Neural cell (in vitro differentiated cells): ENCODE results near the gene MMAB. TPM values are rescaled to one million over a fixed set of nuclear protein-coding genes. Genes with fewer than 3 reads are reported as not detected.

ENCODE experiments used
- H2AFZ ChIP-seq: fragments of 200-600, 300-800 bp; sonication (generic), shearing (Covaris generic); 2 replicates; pipeline ENCODE4 v1.6.0; 2014; ENCODE audit warnings: low read depth, mild to moderate bottlenecking, antibody characterized with exemption, low read length, moderate library complexity
- H3F3A ChIP-seq: fragments of 200-600 bp; shearing (Covaris generic); 2 replicates; pipeline ENCODE4 v1.6.1; 2016; ENCODE audit warnings: mild to moderate bottlenecking, moderate library complexity, mixed read lengths, antibody characterized with exemption, low read length; ENCODE audit not compliant: insufficient read depth, poor library complexity, severe bottlenecking
- H3K27ac ChIP-seq: fragments of 200-600, 300-800 bp; sonication (generic), shearing (Covaris generic); 2 replicates; pipeline ENCODE4 v1.5.1; 2014; ENCODE audit warnings: mild to moderate bottlenecking, low read length, moderate library complexity
- H3K27me3 ChIP-seq: fragments of 300-800, 200-600 bp; sonication (generic), shearing (Covaris generic); 2 replicates; pipeline ENCODE4 v1.6.0; 2014; ENCODE audit warnings: mild to moderate bottlenecking, low read depth, low read length, moderate library complexity; ENCODE audit not compliant: insufficient read depth
- H3K36me3 ChIP-seq: fragments of 300-800, 200-600 bp; sonication (generic), shearing (Covaris generic); 2 replicates; pipeline ENCODE4 v1.5.1; 2014; ENCODE audit warnings: mild to moderate bottlenecking, antibody characterized with exemption, low read length, moderate library complexity; ENCODE audit not compliant: insufficient read depth
- H3K4me2 ChIP-seq: fragments of 300-800, 200-600 bp; sonication (generic), shearing (Covaris generic); 2 replicates; pipeline ENCODE4 v1.6.0; 2014; ENCODE audit warnings: mild to moderate bottlenecking, low read length
- H3K4me3 ChIP-seq: fragments of 300-800, 200-600 bp; sonication (generic), shearing (Covaris generic); 2 replicates; pipeline ENCODE4 v1.5.1; 2014; ENCODE audit warnings: mild to moderate bottlenecking, low read length, moderate library complexity
- H3K79me2 ChIP-seq: fragments of 200-600 bp; shearing (Covaris generic); replicated peaks from 2 replicates; pipeline ENCODE4 v1.6.0; 2014; ENCODE audit warnings: mild to moderate bottlenecking, low read length, moderate library complexity; ENCODE audit not compliant: insufficient read depth
- H3K9ac ChIP-seq: fragments of 300-800, 200-600 bp; sonication (generic), shearing (Covaris generic); 2 replicates; pipeline ENCODE4 v1.6.1; 2016; ENCODE audit warnings: mild to moderate bottlenecking, low read length, mixed read lengths
- H3K9me2 ChIP-seq: fragments of 200-600 bp; shearing (Covaris generic); 2 replicates; pipeline ENCODE4 v1.6.1; 2016; ENCODE audit warnings: mild to moderate bottlenecking, low read length, mixed read lengths; ENCODE audit not compliant: insufficient read depth
- H3K9me3 ChIP-seq: fragments of 200-600, 300-800 bp; sonication (generic), shearing (Covaris generic); 2 replicates; pipeline ENCODE4 v1.6.1; 2016; ENCODE audit warnings: mild to moderate bottlenecking, mixed run types, low read length, moderate library complexity, mixed read lengths
- H4K20me1 ChIP-seq: fragments of 200-600 bp; shearing (Covaris generic); 2 replicates; pipeline ENCODE4 v1.6.1; 2016; ENCODE audit warnings: mild to moderate bottlenecking, mixed run types; ENCODE audit not compliant: insufficient read depth
- EP300 ChIP-seq: fragments of 450-650 bp; conservative IDR thresholded peaks from 2 replicates; pipeline ENCODE4 v1.6.1; 2014; ENCODE audit warnings: antibody characterized with exemption, mild to moderate bottlenecking, moderate library complexity; ENCODE audit not compliant: poor library complexity, severe bottlenecking
- EZH2 ChIP-seq: fragments of 200-600, 300-800 bp; shearing (Covaris generic), sonication (generic); IDR thresholded peaks from 2 replicates; pipeline ENCODE4 v1.6.1; 2014; ENCODE audit warnings: antibody characterized with exemption, low read length, borderline replicate concordance, mild to moderate bottlenecking; ENCODE audit not compliant: insufficient read depth, poor library complexity, severe bottlenecking
- MXI1 ChIP-seq: fragments of 450-650 bp; conservative IDR thresholded peaks from 2 replicates; pipeline ENCODE4 v1.6.1; 2014; ENCODE audit warnings: antibody characterized with exemption, mild to moderate bottlenecking; ENCODE audit not compliant: poor library complexity, severe bottlenecking
- POLR2AphosphoS5 ChIP-seq: IDR thresholded peaks from 2 replicates; pipeline ENCODE4 v1.6.1; 2012
- RAD21 ChIP-seq: fragments of 450-650 bp; conservative IDR thresholded peaks from 2 replicates; pipeline ENCODE4 v1.6.1; 2014; ENCODE audit warnings: antibody characterized with exemption, mild to moderate bottlenecking, moderate library complexity
- SMC3 ChIP-seq: fragments of 450-650 bp; conservative IDR thresholded peaks from 2 replicates; pipeline ENCODE4 v1.6.1; 2014; ENCODE audit warnings: antibody characterized with exemption, mild to moderate bottlenecking, moderate library complexity; ENCODE audit not compliant: poor library complexity
- TAF1 ChIP-seq: IDR thresholded peaks from 2 replicates; pipeline ENCODE4 v1.6.1; 2012; ENCODE audit warnings: low read depth
- polyA plus RNA-seq: library from polyadenylated mRNA; depleted of rRNA; stranded (reverse); fragments of >200 nt; gene quantifications from 2 replicates; pipeline ENCODE4 v1.2.3, GENCODE V29; 2014
- TF ChIP-seq, protein P1 (sequence below): IDR thresholded peaks from 2 replicates; pipeline ENCODE4 v1.6.1; 2012; ENCODE audit warnings: borderline replicate concordance
- TF ChIP-seq, protein P2 (sequence below): fragments of 450-650 bp; IDR thresholded peaks from 2 replicates; pipeline ENCODE4 v1.5.1; 2014; ENCODE audit warnings: antibody characterized with exemption, mild to moderate bottlenecking, moderate library complexity; ENCODE audit not compliant: poor library complexity, severe bottlenecking

MMAB gene
- polyA plus RNA-seq, 1 donor from 2014 or later, result 52.6 TPM

DNA sequence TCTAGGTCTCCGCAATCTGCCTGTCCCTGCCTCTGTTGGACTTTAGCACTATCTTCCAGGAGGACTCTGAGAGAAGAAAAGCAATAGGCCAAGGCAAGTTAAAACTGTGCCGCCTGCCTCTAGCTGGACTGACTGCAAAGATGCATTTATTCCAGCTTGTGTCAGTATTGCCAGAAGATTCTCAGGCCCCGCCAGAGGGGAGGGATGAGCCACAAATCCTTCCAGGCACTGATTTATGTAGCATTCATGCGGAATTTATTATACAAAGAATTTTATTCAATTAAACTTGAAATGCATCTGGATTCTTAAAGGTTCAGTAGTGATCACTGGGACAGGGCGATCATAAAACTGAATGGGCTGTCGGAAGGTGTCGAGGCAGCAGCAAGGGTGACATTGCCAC lies 19.8 kb downstream of the MMAB start:
- H3K4me3 ChIP-seq, result no peak overlapping the region
- no peak overlapping the region for H3K9ac ChIP-seq
- H3K9me3 ChIP-seq, result no peaks in the 10 kb centered on the region
- no peak overlapping the region for H2AFZ ChIP-seq
- no peaks in the 10 kb centered on the region for H3K36me3 ChIP-seq
- H4K20me1 ChIP-seq, result no peaks in the 10 kb centered on the region
- TF ChIP-seq, protein P1, sequence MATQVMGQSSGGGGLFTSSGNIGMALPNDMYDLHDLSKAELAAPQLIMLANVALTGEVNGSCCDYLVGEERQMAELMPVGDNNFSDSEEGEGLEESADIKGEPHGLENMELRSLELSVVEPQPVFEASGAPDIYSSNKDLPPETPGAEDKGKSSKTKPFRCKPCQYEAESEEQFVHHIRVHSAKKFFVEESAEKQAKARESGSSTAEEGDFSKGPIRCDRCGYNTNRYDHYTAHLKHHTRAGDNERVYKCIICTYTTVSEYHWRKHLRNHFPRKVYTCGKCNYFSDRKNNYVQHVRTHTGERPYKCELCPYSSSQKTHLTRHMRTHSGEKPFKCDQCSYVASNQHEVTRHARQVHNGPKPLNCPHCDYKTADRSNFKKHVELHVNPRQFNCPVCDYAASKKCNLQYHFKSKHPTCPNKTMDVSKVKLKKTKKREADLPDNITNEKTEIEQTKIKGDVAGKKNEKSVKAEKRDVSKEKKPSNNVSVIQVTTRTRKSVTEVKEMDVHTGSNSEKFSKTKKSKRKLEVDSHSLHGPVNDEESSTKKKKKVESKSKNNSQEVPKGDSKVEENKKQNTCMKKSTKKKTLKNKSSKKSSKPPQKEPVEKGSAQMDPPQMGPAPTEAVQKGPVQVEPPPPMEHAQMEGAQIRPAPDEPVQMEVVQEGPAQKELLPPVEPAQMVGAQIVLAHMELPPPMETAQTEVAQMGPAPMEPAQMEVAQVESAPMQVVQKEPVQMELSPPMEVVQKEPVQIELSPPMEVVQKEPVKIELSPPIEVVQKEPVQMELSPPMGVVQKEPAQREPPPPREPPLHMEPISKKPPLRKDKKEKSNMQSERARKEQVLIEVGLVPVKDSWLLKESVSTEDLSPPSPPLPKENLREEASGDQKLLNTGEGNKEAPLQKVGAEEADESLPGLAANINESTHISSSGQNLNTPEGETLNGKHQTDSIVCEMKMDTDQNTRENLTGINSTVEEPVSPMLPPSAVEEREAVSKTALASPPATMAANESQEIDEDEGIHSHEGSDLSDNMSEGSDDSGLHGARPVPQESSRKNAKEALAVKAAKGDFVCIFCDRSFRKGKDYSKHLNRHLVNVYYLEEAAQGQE, result no peak
- TF ChIP-seq RAD21 (no peak), SMC3 (no peak), MXI1 (no peak), EP300 (no peak), POLR2AphosphoS5 (no peak)
- no peak overlapping the region for H3K27ac ChIP-seq
- H3K27me3 ChIP-seq, result no peaks in the 10 kb centered on the region
- no peak overlapping the region for H3K4me2 ChIP-seq
- no peaks in the 10 kb centered on the region for H3K79me2 ChIP-seq
- H3F3A ChIP-seq, result no peaks in the 10 kb centered on the region
- no peaks in the 10 kb centered on the region for H3K9me2 ChIP-seq

DNA sequence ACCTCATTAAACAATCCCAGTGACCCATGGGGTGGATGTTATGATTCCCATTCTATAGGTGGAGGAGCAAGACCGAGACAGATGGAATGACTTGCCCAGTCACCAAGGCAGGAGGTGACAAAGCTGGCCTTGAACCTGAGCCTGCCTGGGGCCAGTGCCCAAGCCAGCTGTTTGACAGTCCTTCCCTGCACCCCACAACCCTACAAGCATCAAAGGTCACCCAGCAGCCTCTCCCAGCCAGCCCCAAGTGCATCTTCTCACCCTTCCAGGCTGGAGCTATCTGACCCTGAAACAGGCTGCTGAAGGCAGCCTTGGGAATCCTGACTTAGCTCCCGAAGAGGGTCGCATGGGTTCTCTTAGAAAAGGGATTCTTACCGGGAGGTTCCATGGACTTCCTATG lies 20.3 kb downstream of the MMAB start:
- no peak overlapping the region for H2AFZ ChIP-seq
- no peak for TF ChIP-seq TAF1
- TF ChIP-seq, protein P2, sequence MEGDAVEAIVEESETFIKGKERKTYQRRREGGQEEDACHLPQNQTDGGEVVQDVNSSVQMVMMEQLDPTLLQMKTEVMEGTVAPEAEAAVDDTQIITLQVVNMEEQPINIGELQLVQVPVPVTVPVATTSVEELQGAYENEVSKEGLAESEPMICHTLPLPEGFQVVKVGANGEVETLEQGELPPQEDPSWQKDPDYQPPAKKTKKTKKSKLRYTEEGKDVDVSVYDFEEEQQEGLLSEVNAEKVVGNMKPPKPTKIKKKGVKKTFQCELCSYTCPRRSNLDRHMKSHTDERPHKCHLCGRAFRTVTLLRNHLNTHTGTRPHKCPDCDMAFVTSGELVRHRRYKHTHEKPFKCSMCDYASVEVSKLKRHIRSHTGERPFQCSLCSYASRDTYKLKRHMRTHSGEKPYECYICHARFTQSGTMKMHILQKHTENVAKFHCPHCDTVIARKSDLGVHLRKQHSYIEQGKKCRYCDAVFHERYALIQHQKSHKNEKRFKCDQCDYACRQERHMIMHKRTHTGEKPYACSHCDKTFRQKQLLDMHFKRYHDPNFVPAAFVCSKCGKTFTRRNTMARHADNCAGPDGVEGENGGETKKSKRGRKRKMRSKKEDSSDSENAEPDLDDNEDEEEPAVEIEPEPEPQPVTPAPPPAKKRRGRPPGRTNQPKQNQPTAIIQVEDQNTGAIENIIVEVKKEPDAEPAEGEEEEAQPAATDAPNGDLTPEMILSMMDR, result no peak
- TF ChIP-seq MXI1, result no peak
- TF ChIP-seq POLR2AphosphoS5, result no peak
- no peak for TF ChIP-seq EZH2
- TF ChIP-seq, protein P1, result no peak
- no peak for TF ChIP-seq SMC3
- TF ChIP-seq EP300, result no peak
- TF ChIP-seq RAD21, result no peak
- H3K9me3 ChIP-seq, result no peaks in the 10 kb centered on the region
- H3F3A ChIP-seq, result no peaks in the 10 kb centered on the region
- no peak overlapping the region for H3K9ac ChIP-seq
- H3K4me2 ChIP-seq, result no peak overlapping the region
- no peak overlapping the region for H3K4me3 ChIP-seq
- H3K36me3 ChIP-seq, result no peaks in the 10 kb centered on the region
- H3K27me3 ChIP-seq, result no peaks in the 10 kb centered on the region
- no peak overlapping the region for H3K27ac ChIP-seq
- no peaks in the 10 kb centered on the region for H3K9me2 ChIP-seq
- no peaks in the 10 kb centered on the region for H4K20me1 ChIP-seq
- H3K79me2 ChIP-seq, result no peaks in the 10 kb centered on the region
